Neural cell (in vitro differentiated cells): ENCODE measurements around the gene AFAP1.

ENCODE experiments used
- EP300 ChIP-seq: fragments of 450-650 bp; conservative IDR thresholded peaks from 2 replicates; pipeline ENCODE4 v1.6.1; 2014; ENCODE audit warnings: antibody characterized with exemption, mild to moderate bottlenecking, moderate library complexity; ENCODE audit not compliant: poor library complexity, severe bottlenecking
- EZH2 ChIP-seq: fragments of 200-600, 300-800 bp; shearing (Covaris generic), sonication (generic); IDR thresholded peaks from 2 replicates; pipeline ENCODE4 v1.6.1; 2014; ENCODE audit warnings: antibody characterized with exemption, low read length, borderline replicate concordance, mild to moderate bottlenecking; ENCODE audit not compliant: insufficient read depth, poor library complexity, severe bottlenecking
- MXI1 ChIP-seq: fragments of 450-650 bp; conservative IDR thresholded peaks from 2 replicates; pipeline ENCODE4 v1.6.1; 2014; ENCODE audit warnings: antibody characterized with exemption, mild to moderate bottlenecking; ENCODE audit not compliant: poor library complexity, severe bottlenecking
- RAD21 ChIP-seq: fragments of 450-650 bp; conservative IDR thresholded peaks from 2 replicates; pipeline ENCODE4 v1.6.1; 2014; ENCODE audit warnings: antibody characterized with exemption, mild to moderate bottlenecking, moderate library complexity
- TAF1 ChIP-seq: IDR thresholded peaks from 2 replicates; pipeline ENCODE4 v1.6.1; 2012; ENCODE audit warnings: low read depth
- TF ChIP-seq, protein P1 (sequence below): fragments of 450-650 bp; IDR thresholded peaks from 2 replicates; pipeline ENCODE4 v1.5.1; 2014; ENCODE audit warnings: antibody characterized with exemption, mild to moderate bottlenecking, moderate library complexity; ENCODE audit not compliant: poor library complexity, severe bottlenecking

GRCh38 chr4:7903791-7904516 lies 35.7 kb downstream of the AFAP1 start:
- TF ChIP-seq, protein P1, sequence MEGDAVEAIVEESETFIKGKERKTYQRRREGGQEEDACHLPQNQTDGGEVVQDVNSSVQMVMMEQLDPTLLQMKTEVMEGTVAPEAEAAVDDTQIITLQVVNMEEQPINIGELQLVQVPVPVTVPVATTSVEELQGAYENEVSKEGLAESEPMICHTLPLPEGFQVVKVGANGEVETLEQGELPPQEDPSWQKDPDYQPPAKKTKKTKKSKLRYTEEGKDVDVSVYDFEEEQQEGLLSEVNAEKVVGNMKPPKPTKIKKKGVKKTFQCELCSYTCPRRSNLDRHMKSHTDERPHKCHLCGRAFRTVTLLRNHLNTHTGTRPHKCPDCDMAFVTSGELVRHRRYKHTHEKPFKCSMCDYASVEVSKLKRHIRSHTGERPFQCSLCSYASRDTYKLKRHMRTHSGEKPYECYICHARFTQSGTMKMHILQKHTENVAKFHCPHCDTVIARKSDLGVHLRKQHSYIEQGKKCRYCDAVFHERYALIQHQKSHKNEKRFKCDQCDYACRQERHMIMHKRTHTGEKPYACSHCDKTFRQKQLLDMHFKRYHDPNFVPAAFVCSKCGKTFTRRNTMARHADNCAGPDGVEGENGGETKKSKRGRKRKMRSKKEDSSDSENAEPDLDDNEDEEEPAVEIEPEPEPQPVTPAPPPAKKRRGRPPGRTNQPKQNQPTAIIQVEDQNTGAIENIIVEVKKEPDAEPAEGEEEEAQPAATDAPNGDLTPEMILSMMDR, result no peak
- TF ChIP-seq MXI1 (no peak), RAD21 (no peak), EZH2 (no peak), EP300 (no peak), TAF1 (no peak)
